Astrocyte (in vitro differentiated cells and primary cell): ENCODE measurements around the gene SOX5. TPM values are rescaled to one million over a fixed set of nuclear protein-coding genes. Genes with fewer than 3 reads are reported as not detected.
"Not testable (repeated sequence)": the region's sequence is repeated elsewhere in the genome, so short reads cannot be mapped to it uniquely, and the experiment has no call there.

Source experiments
- DNase-seq: peaks from one replicate; pipeline ENCODE4 v3.0.0-alpha.2; 2010; ENCODE audit warnings: low read depth
- FAIRE-seq: peaks from 2 replicates; lab custom pipeline; 2011; peaks lifted over from hg19 to GRCh38; lab: Jason Lieb, UNC
- H2AFZ ChIP-seq: 2 replicates; pipeline ENCODE4 v1.6.0; 2012; ENCODE audit warnings: low read depth, low read length, inconsistent platforms
- H3K27ac ChIP-seq: 2 replicates; pipeline ENCODE4 v1.5.1; 2011; ENCODE audit warnings: low read depth, low read length, inconsistent platforms
- H3K27me3 ChIP-seq: 2 replicates; pipeline ENCODE4 v1.6.0; 2011; ENCODE audit warnings: low read length, inconsistent platforms; ENCODE audit not compliant: insufficient read depth
- H3K36me3 ChIP-seq: 2 replicates; pipeline ENCODE4 v1.5.1; 2011; ENCODE audit warnings: low read length, inconsistent platforms; ENCODE audit not compliant: insufficient read depth
- H3K4me1 ChIP-seq: 2 replicates; pipeline ENCODE4 v1.5.1; 2011; ENCODE audit warnings: low read length, inconsistent platforms; ENCODE audit not compliant: insufficient read depth
- H3K4me2 ChIP-seq: 2 replicates; pipeline ENCODE4 v1.6.0; 2012; ENCODE audit warnings: low read length, inconsistent platforms
- H3K4me3 ChIP-seq: 2 replicates; pipeline ENCODE4 v1.5.1; 2011; ENCODE audit warnings: low read depth, mild to moderate bottlenecking, low read length, inconsistent platforms; ENCODE audit not compliant: insufficient read depth
- H3K79me2 ChIP-seq: 2 replicates; pipeline ENCODE4 v1.6.0; 2012; ENCODE audit warnings: mild to moderate bottlenecking, low read length, inconsistent platforms; ENCODE audit not compliant: insufficient read depth
- H3K9ac ChIP-seq: 2 replicates; pipeline ENCODE4 v1.6.0; 2012; ENCODE audit warnings: mild to moderate bottlenecking, low read length, inconsistent platforms
- H3K9me3 ChIP-seq: 2 replicates; pipeline ENCODE4 v1.5.1; 2012; ENCODE audit warnings: low read depth, mild to moderate bottlenecking, low read length, inconsistent platforms; ENCODE audit not compliant: insufficient read depth
- H4K20me1 ChIP-seq: 2 replicates; pipeline ENCODE4 v1.6.0; 2012; ENCODE audit warnings: low read length, inconsistent platforms; ENCODE audit not compliant: insufficient read depth
- H3K27ac Mint-ChIP-seq: one replicate; pipeline ENCODE4 v1.8.0; 2021; ENCODE audit warnings: mild to moderate bottlenecking, mixed read lengths; ENCODE audit not compliant: unreplicated experiment
- H3K27me3 Mint-ChIP-seq: one replicate; pipeline ENCODE4 v1.8.0; 2021; ENCODE audit warnings: low read depth, mixed read lengths; ENCODE audit not compliant: unreplicated experiment
- H3K36me3 Mint-ChIP-seq: one replicate; pipeline ENCODE4 v1.8.0; 2021; ENCODE audit warnings: low read depth, mixed read lengths; ENCODE audit not compliant: unreplicated experiment
- H3K4me1 Mint-ChIP-seq: one replicate; pipeline ENCODE4 v1.8.0; 2021; ENCODE audit warnings: low read depth, mixed read lengths; ENCODE audit not compliant: unreplicated experiment
- H3K4me3 Mint-ChIP-seq: one replicate; pipeline ENCODE4 v1.8.0; 2021; ENCODE audit warnings: mild to moderate bottlenecking, moderate library complexity, mixed read lengths; ENCODE audit not compliant: unreplicated experiment
- H3K9me3 Mint-ChIP-seq: one replicate; pipeline ENCODE4 v1.8.0; 2021; ENCODE audit warnings: mild to moderate bottlenecking, mixed read lengths; ENCODE audit not compliant: unreplicated experiment
- EZH2 ChIP-seq: IDR thresholded peaks from 2 replicates; pipeline ENCODE4 v1.6.1; 2012; ENCODE audit warnings: mild to moderate bottlenecking, low read length, inconsistent platforms; ENCODE audit not compliant: insufficient read depth
- total RNA-seq: library from RNA; stranded (reverse); gene quantifications from 2 replicates; pipeline ENCODE4 v1.2.1, GENCODE V29; 2021
- TF ChIP-seq, protein P1 (sequence below): IDR thresholded peaks from 2 replicates; pipeline ENCODE4 v1.5.1; 2011; ENCODE audit warnings: low read depth, mild to moderate bottlenecking, inconsistent platforms, low read length, moderate library complexity; ENCODE audit not compliant: insufficient read depth

SOX5 gene
- total RNA-seq, 1 donor from 2014 or later: 13.7 TPM

DNA sequence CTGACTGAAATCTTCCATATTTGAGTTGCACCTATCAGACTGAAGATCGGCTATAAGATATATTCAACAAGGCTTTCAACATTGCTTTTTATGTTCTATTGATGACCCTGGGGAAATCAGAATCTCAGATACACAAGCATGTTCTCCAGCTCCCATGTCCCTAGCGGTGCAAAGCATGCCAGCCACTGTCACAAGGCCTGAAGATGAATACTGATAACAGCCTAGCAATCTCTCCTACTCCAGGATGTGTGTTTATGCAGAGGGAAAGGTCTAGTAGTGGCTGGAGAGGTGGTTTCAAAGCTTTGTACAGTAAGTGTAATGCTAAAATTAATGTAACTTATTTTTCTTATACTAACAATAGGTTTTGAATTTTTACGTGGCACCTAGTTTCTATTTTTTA, 64.6 kb downstream of the SOX5 start:
- Histone ChIP-seq H3K4me2 (no peak overlapping the region), H3K36me3 (no peaks in the 10 kb centered on the region), H3K27me3 (no peaks in the 10 kb centered on the region), H2AFZ (no peak overlapping the region), H3K9me3 (no peaks in the 10 kb centered on the region), H3K79me2 (no peaks in the 10 kb centered on the region), H3K27ac (no peak overlapping the region), H3K4me1 (no peaks in the 10 kb centered on the region), H3K4me3 (no peak overlapping the region), H4K20me1 (no peaks in the 10 kb centered on the region), H3K9ac (no peak overlapping the region)
- Mint-ChIP-seq H3K36me3 (no peaks in the 10 kb centered on the region), H3K9me3 (no peaks in the 10 kb centered on the region), H3K4me3 (no peak overlapping the region), H3K27ac (no peak overlapping the region), H3K27me3 (no peaks in the 10 kb centered on the region), H3K4me1 (peaks cover 14% of the 10 kb centered on the region)
- FAIRE-seq (no peak), DNase-seq (no peak)
- TF ChIP-seq, protein P1, sequence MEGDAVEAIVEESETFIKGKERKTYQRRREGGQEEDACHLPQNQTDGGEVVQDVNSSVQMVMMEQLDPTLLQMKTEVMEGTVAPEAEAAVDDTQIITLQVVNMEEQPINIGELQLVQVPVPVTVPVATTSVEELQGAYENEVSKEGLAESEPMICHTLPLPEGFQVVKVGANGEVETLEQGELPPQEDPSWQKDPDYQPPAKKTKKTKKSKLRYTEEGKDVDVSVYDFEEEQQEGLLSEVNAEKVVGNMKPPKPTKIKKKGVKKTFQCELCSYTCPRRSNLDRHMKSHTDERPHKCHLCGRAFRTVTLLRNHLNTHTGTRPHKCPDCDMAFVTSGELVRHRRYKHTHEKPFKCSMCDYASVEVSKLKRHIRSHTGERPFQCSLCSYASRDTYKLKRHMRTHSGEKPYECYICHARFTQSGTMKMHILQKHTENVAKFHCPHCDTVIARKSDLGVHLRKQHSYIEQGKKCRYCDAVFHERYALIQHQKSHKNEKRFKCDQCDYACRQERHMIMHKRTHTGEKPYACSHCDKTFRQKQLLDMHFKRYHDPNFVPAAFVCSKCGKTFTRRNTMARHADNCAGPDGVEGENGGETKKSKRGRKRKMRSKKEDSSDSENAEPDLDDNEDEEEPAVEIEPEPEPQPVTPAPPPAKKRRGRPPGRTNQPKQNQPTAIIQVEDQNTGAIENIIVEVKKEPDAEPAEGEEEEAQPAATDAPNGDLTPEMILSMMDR: no peak
- TF ChIP-seq EZH2: no peak

DNA sequence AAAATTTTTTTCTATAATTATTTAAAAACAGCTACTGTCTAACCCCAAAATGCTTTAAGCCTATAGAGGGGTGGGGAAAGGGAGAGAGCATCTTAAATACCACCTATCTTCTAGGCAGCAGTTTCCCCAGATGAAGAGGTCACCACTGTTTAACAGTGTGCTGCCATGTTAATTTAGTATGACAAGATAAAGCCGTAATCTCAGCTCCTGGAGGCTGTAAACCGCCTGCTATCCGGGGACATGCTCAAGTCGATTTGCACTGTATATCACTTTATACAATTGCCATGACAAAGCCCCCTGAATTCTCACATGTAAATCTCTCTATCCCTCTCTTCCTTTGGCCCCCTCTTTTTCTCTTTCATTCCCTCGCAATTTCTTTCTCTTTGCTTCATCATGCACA, 68.5 kb downstream of the SOX5 start:
- H3K4me3 Mint-ChIP-seq: no peak overlapping the region
- H2AFZ ChIP-seq: no peak overlapping the region
- H3K9me3 Mint-ChIP-seq: no peaks in the 10 kb centered on the region
- H3K9ac ChIP-seq: no peak overlapping the region
- no peaks in the 10 kb centered on the region for H3K9me3 ChIP-seq
- no peak overlapping the region for H3K27ac Mint-ChIP-seq
- H3K27me3 Mint-ChIP-seq: no peaks in the 10 kb centered on the region
- no peaks in the 10 kb centered on the region for H3K4me1 Mint-ChIP-seq
- no peak overlapping the region for H3K4me3 ChIP-seq
- no peaks in the 10 kb centered on the region for H4K20me1 ChIP-seq
- FAIRE-seq (no peak), DNase-seq (no peak)
- no peaks in the 10 kb centered on the region for H3K36me3 ChIP-seq
- no peaks in the 10 kb centered on the region for H3K79me2 ChIP-seq
- H3K4me2 ChIP-seq: no peak overlapping the region
- TF ChIP-seq, protein P1: no peak
- no peak for TF ChIP-seq EZH2
- no peaks in the 10 kb centered on the region for H3K27me3 ChIP-seq
- no peaks in the 10 kb centered on the region for H3K36me3 Mint-ChIP-seq
- H3K27ac ChIP-seq: no peak overlapping the region
- no peaks in the 10 kb centered on the region for H3K4me1 ChIP-seq

DNA sequence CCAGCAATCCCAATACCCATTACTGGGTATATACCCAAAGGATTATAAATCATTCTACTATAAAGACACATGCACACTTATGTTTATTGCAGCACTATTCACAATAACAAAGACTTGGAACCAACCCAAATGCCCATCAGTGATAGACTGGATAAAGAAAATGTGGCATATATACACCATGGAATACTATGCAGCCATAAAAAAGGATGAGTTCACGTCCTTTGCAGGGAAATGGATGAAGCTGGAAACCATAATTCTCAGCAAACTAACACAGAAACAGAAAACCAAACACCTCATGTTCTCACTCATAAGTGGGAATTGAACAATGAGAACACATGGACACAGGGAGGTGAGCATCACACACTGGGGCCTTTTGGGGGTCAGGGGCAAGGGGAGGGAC, 72.9 kb downstream of the SOX5 start:
- not testable (repeated sequence) for H3K9me3 Mint-ChIP-seq, H3K27me3 Mint-ChIP-seq, H3K4me1 ChIP-seq, H3K27me3 ChIP-seq, H3K36me3 ChIP-seq, H2AFZ ChIP-seq, H3K4me3 Mint-ChIP-seq, H3K4me2 ChIP-seq, H3K9me3 ChIP-seq, H3K9ac ChIP-seq, H3K79me2 ChIP-seq, FAIRE-seq, H3K4me1 Mint-ChIP-seq, H3K27ac ChIP-seq, H3K27ac Mint-ChIP-seq, DNase-seq, H3K36me3 Mint-ChIP-seq, H4K20me1 ChIP-seq, H3K4me3 ChIP-seq
